ENCODE measurements around the gene AIRE.

- TF ChIP-seq CTCF (IDR thresholded peaks at IDR 0.05) (no peak), POLR2A (IDR thresholded peaks at IDR 0.05) (peak; percentile 90 to 96 (median 95))
Measured at GRCh38 chr21:44338971-44339910, 53.6 kb downstream of the AIRE start, which contains the start of gene CFAP410.
